Subcutaneous abdominal adipose tissue (tissue), 5 donors: ENCODE results near the gene DNAH8.

Experiments
- H3K27ac ChIP-seq: one replicate; pipeline ENCODE4 v1.7.0; 2013; ENCODE audit warnings: low read depth, mild to moderate bottlenecking, inconsistent platforms, low read length, moderate library complexity
- H3K27me3 ChIP-seq, 5 donors: one replicate each; pipeline ENCODE4 v1.7.0; 2013; ENCODE audit warnings: low read length in 5 of 5, inconsistent platforms in 1 of 5; ENCODE audit not compliant: control insufficient read depth in 5 of 5, insufficient read depth in 4 of 5
- H3K36me3 ChIP-seq, 5 donors: one replicate each; pipeline ENCODE4 v1.7.0; 2013; ENCODE audit warnings: low read length in 5 of 5; ENCODE audit not compliant: control insufficient read depth in 5 of 5, insufficient read depth in 5 of 5
- H3K4me1 ChIP-seq, 5 donors: one replicate each; pipeline ENCODE4 v1.7.0; 2013; ENCODE audit warnings: low read length in 5 of 5, mild to moderate bottlenecking in 3 of 5, moderate library complexity in 1 of 5; ENCODE audit not compliant: control insufficient read depth in 5 of 5, insufficient read depth in 5 of 5
- H3K4me3 ChIP-seq, 5 donors: one replicate each; pipeline ENCODE4 v1.7.0; 2013; ENCODE audit warnings: low read length in 5 of 5, low read depth in 1 of 5
- H3K9ac ChIP-seq, 5 donors: one replicate each; pipeline ENCODE4 v1.7.0; 2013; ENCODE audit warnings: low read length in 5 of 5, mild to moderate bottlenecking in 4 of 5, moderate library complexity in 3 of 5
- H3K9me3 ChIP-seq, 5 donors: one replicate each; pipeline ENCODE4 v1.7.0; 2013; ENCODE audit warnings: low read length in 5 of 5; ENCODE audit not compliant: control insufficient read depth in 5 of 5
- donor health status: healthy.
- donor health status: healthy.
- donor health status: healthy.
- donor health status: healthy.
- donor health status: healthy.

The DNAH8 gene

DNA sequence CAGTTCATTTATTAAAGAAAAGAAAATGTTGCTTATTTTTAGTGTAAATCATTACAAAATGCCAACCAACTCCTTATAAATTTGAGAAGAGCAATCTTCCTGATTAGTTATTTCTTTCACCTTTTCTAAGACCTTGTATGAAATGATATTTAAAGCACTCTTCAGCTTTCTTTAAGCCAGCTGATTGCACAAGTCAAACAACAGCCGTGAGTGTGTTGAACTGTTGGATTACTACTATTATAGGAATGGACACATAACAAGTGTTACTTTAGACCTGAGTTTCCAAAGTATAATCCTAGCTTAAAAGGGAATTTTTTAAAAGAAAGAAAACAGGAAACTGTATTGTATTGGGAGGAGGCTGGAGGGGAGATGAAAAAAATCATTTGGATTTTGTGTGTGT is 306.7 kb downstream of the DNAH8 start:
- no peak overlapping the region for H3K27ac ChIP-seq
- H3K9ac ChIP-seq, result no peak overlapping the region
- no peaks in the 10 kb centered on the region for H3K4me1 ChIP-seq
- peaks cover 0 to 12% (median 3%) of the 10 kb centered on the region in 5 donors for H3K27me3 ChIP-seq
- H3K36me3 ChIP-seq, result no peaks in the 10 kb centered on the region
- H3K4me3 ChIP-seq, result no peak overlapping the region
- no peaks in the 10 kb centered on the region for H3K9me3 ChIP-seq

DNA sequence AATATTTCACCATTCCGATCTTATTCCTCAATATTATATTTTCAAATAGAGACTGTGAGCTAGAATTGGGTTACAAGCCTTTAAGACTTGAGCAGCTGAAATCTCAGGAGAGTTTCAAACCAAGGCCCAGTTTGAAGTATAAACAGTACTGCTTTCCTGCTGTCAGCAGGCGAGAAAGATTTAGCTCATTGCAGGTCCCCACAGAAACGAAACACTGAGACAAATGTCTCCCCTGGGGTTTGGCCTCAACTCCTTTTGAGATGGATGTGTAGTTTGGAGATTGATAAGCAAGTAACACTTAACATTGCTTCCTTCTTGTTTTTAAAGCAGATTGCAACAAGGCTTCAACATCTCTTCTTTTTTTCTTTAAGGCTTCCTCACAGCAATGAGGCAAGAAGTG is 311.1 kb downstream of the DNAH8 start:
- Histone ChIP-seq H3K4me3 (no peak overlapping the region), H3K36me3 (no peaks in the 10 kb centered on the region), H3K27ac (no peak overlapping the region), H3K4me1 (no peaks in the 10 kb centered on the region), H3K9me3 (no peaks in the 10 kb centered on the region), H3K9ac (no peak overlapping the region), H3K27me3 (peaks cover 0 to 6% (median 2%) of the 10 kb centered on the region in 5 donors)

DNA sequence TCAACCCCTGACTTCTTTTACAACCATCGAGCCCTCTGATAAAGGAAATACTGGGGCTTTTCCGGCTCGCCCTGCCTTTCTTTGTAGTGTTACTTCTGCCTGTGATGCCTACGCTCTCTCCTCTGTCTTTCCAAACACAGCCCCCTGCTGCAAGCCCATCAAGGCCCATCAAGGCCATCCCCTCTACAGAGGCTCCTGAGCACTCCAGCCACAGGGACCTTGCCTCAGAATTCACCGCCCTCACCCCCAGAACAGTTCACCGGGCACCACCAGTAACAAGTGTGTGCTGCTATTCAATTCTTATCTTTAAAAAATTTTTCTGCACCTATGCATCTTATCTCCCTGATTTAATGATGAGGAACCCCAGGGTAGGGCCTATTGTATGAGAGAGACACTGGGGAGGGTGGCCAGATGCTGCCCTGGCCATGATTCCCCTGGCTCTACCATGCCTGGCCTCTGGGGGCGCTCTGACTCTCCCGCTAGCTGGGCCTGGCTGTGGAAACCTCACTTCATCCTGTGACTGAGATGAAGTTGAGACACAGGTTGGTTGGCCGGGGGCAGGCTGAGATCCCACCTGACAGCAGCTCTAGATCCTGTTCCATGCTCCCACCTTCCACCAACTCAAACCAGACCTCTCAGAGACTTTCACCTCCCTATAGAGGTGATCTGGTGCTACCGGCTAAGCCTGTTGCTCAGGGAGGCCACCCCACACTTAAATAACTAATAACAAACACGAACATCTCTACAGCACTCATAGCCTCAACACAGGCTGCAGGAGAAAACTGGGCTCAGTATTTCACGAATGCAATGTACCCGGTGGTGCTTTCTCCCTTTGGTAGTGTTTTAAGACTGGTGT is 314.3 kb downstream of the DNAH8 start:
- H3K9me3 ChIP-seq, result no peaks in the 10 kb centered on the region
- no peak overlapping the region for H3K9ac ChIP-seq
- H3K27ac ChIP-seq, result no peak overlapping the region
- no peak overlapping the region for H3K4me3 ChIP-seq
- H3K27me3 ChIP-seq, result peaks cover 0 to 14% (median 2%) of the 10 kb centered on the region in 5 donors
- H3K4me1 ChIP-seq, result no peaks in the 10 kb centered on the region
- no peaks in the 10 kb centered on the region for H3K36me3 ChIP-seq

DNA sequence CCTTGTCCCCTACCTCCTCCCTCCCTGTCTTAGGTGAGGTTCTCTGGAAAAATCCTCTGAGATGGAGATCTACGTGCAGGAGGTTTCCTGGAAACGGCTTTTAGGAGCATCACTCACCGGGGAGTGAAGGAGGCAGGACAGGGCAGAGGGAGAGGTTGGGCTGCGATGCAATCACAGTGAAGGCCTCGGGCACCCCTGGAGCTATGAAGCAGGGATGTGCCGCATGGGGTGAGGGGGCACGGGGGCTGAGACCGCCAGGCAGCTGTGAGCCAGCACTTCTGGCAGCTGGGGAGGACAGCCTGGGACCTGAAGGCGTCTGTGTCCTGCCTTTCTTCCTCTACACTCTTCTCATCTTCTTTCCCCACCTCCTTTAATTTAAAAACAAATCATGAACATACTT is 320.6 kb downstream of the DNAH8 start:
- no peaks in the 10 kb centered on the region for H3K36me3 ChIP-seq
- H3K27ac ChIP-seq, result no peak overlapping the region
- H3K9me3 ChIP-seq, result no peaks in the 10 kb centered on the region
- no peak overlapping the region for H3K4me3 ChIP-seq
- peaks cover 0 to 5% (median 0%) of the 10 kb centered on the region in 5 donors for H3K4me1 ChIP-seq
- peaks cover 0 to 24% (median 16%) of the 10 kb centered on the region in 5 donors for H3K27me3 ChIP-seq
- H3K9ac ChIP-seq, result no peak overlapping the region

DNA sequence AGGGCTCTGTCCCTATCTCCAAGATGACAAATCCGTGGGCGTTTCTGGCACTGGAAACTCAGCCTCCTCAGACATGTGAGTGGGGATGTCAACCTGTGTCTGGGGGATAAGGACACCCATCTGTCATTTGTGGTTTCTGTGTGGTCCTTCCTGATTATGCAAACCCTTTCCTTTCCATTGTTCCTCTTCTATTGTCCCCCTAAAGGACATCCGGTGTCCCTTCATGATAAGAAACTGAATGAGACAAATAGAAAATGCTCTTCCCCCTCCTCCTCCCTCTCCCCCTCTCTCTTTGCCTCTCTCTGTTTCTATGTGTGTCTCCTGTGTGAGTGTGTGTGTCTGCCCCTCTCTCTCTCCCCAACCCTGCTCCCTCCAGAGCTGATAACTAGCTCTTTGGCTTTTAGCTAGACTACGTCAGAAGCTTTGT is 322.0 kb downstream of the DNAH8 start:
- Histone ChIP-seq H3K36me3 (no peaks in the 10 kb centered on the region), H3K9me3 (peaks cover 0 to 5% (median 0%) of the 10 kb centered on the region in 5 donors), H3K9ac (no peak overlapping the region), H3K4me3 (no peak overlapping the region), H3K4me1 (peaks cover 0 to 5% (median 0%) of the 10 kb centered on the region in 5 donors), H3K27me3 (peaks cover 0 to 21% (median 16%) of the 10 kb centered on the region in 5 donors), H3K27ac (no peak overlapping the region)

DNA sequence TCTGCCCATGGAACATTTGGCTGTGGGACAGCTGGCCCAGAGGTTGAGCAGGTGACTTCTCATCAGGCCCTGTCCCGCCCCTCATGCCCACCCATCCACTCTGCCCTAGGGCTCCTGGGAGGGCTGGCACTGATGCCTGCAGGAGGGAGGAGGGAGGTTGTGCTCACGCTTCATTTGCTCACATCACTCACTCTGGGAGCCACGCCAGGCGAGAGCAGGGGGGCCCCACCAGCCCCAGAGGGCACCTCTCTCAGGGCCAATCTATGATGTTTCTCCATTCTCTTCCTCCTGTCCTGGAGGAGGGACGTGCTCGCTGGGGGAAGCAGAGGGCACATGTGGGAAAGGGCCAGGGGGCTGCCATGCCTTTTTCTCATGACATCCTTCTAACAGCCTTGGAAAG is 322.6 kb downstream of the DNAH8 start:
- Histone ChIP-seq H3K9me3 (peaks cover 0 to 5% (median 0%) of the 10 kb centered on the region in 5 donors), H3K27me3 (peaks cover 0 to 21% (median 16%) of the 10 kb centered on the region in 5 donors), H3K4me1 (peaks cover 0 to 5% (median 0%) of the 10 kb centered on the region in 5 donors), H3K36me3 (no peaks in the 10 kb centered on the region), H3K9ac (no peak overlapping the region), H3K4me3 (no peak overlapping the region), H3K27ac (no peak overlapping the region)

DNA sequence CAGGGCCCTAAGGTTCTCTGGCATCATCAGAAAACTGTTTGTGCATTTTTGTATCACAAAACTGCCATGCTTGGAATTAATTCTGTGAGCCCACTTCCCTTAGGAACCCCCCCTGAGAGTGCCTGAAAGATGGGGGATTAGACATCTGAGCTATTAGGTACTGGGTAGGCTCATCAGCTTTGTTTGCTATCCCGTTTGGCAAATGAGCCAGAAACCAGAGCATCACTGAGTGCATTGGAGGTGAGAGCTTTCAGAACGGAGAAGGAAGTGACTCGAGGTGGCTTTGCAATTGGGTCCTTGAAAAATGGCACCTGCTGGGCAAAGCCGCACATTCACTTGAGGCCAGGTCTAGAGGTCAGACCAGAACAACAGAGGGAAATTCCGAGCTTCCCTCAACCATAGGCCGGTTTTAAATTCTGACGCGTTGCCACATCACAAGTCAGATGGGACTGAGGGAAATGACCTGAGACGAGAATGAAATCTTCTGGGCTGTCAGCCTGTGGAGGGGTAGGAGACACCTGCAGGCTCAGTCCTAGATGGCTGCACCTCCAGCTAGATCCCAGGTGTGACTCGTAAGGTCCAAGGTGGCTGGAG is 325.1 kb downstream of the DNAH8 start:
- Histone ChIP-seq H3K9ac (no peak overlapping the region), H3K9me3 (peaks cover 0 to 5% (median 0%) of the 10 kb centered on the region in 5 donors), H3K27ac (no peak overlapping the region), H3K4me3 (no peak overlapping the region), H3K4me1 (peaks cover 0 to 5% (median 0%) of the 10 kb centered on the region in 5 donors), H3K27me3 (peaks cover 0 to 24% (median 16%) of the 10 kb centered on the region in 5 donors), H3K36me3 (no peaks in the 10 kb centered on the region)

DNA sequence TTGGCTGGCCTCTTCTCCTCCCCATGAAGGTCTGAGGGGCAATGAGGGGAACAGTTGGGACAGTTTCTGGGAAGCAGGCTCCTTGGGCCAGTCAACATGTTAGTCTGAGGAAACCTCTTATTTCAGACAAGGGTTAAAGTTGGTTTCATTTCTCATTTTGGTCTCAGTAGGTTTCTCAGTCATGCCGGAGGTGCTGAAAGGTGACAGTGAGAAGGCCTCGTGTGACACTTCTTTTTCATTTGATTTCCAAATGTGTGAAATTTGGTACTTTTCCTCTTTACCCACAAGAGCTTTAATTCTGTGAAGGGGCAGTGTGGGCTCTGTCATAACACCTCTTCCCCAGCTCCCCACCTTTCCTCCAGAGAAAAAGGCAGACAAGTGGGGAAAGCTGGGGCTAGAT is 326.0 kb downstream of the DNAH8 start:
- peaks cover 0 to 24% (median 16%) of the 10 kb centered on the region in 5 donors for H3K27me3 ChIP-seq
- no peak overlapping the region for H3K27ac ChIP-seq
- peaks cover 0 to 5% (median 0%) of the 10 kb centered on the region in 5 donors for H3K4me1 ChIP-seq
- no peaks in the 10 kb centered on the region for H3K36me3 ChIP-seq
- H3K4me3 ChIP-seq, result no peak overlapping the region
- H3K9ac ChIP-seq, result no peak overlapping the region
- peaks cover 0 to 5% (median 0%) of the 10 kb centered on the region in 5 donors for H3K9me3 ChIP-seq

DNA sequence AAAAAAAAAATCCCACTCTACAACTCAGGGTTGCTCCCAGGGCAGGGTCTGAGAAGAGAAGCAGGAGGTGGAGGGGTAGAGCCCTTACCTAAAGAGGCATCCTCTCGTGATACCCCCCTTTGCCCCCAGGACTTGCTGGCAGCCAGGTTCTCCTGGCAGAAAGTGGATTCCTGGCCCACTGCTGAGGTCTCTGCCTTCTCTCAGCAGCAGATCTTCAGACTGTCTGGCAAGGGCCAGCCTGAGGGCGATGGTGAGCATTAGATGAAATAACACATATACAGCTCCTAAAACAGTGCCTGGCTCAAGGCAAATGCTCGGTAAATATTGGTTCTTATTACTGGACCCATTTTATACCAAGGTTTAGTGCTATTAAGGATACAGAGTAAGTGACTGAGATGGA is 328.7 kb downstream of the DNAH8 start:
- Histone ChIP-seq H3K4me1 (peaks cover 0 to 6% (median 4%) of the 10 kb centered on the region in 5 donors), H3K36me3 (no peaks in the 10 kb centered on the region), H3K9ac (no peak overlapping the region), H3K27me3 (peaks cover 11 to 35% (median 22%) of the 10 kb centered on the region in 5 donors), H3K4me3 (no peak overlapping the region), H3K9me3 (peaks cover 0 to 5% (median 0%) of the 10 kb centered on the region in 5 donors), H3K27ac (no peak overlapping the region)

DNA sequence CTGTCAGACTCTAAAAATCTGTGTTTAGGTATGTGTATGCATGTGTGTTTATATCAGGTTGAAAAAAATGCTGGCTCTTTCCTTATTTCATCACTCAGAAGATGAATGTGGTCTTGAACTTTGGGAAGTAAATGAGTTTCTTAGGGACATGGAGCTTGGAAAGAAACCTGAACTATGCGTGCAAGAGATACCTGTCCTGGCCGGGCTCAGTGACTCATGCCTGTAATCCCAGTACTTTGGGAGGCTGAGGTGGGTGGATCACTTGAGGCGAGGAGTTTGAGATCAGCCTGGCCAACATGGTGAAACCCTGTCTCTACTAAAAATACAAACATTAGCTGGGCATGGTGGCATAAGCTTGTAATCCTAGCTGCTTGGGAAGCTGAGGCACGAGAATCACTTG is 329.1 kb downstream of the DNAH8 start:
- Histone ChIP-seq H3K27ac (no peak overlapping the region), H3K9me3 (peaks cover 0 to 5% (median 0%) of the 10 kb centered on the region in 5 donors), H3K27me3 (peaks cover 15 to 37% (median 27%) of the 10 kb centered on the region in 5 donors), H3K9ac (no peak overlapping the region), H3K36me3 (no peaks in the 10 kb centered on the region), H3K4me3 (no peak overlapping the region), H3K4me1 (peaks cover 0 to 9% (median 8%) of the 10 kb centered on the region in 5 donors)
